Measurements from ENCODE around the gene CDK5RAP1. TPM values are rescaled to one million over a fixed set of nuclear protein-coding genes. Genes with fewer than 3 reads are reported as not detected.

Gene CDK5RAP1
- total and polyA plus RNA-seq, 10 donors = 21.3 to 93.0 (median 33.7) TPM

DNA sequence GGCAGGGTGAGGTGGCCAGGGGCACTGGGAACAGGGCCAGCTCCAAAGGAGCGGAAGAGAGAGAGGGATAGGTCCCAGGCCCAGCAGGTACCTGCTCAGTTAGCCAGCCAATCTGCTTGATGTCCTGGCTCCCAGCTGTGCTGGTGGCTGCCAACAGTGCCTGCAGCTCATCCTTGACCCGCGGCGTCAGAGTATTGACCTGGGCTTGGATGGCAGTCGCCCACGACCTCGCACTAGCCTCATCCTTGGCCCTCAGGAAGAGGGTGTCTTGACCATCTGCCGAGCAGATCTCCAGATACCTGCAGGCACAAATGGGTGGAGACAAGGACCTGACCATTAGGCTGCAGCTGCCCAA, 11.1 kb upstream of the CDK5RAP1 start:
- intact Hi-C loops (cut with DNase I; ENCODE audit: low total_unique reads) = no loop called here
- Histone ChIP-seq H3K4me1 (peaks cover 0 to 24% (median 16%) of the 10 kb centered on the region in 6 donors), H3K36me3 (peaks cover 0 to 51% (median 8%) of the 10 kb centered on the region in 6 donors), H3K9me3 (no peaks in the 10 kb centered on the region), H3K4me3 (no peak overlapping the region), H3K27ac (no peak overlapping the region), H3K27me3 (replicated peaks in 1 of 7) (no peaks in the 10 kb centered on the region)
- 84 to 95% (median 90%) methylated on average over 8 of the region's 8 CpGs for WGBS, 5 donors
- TF ChIP-seq, protein P1, sequence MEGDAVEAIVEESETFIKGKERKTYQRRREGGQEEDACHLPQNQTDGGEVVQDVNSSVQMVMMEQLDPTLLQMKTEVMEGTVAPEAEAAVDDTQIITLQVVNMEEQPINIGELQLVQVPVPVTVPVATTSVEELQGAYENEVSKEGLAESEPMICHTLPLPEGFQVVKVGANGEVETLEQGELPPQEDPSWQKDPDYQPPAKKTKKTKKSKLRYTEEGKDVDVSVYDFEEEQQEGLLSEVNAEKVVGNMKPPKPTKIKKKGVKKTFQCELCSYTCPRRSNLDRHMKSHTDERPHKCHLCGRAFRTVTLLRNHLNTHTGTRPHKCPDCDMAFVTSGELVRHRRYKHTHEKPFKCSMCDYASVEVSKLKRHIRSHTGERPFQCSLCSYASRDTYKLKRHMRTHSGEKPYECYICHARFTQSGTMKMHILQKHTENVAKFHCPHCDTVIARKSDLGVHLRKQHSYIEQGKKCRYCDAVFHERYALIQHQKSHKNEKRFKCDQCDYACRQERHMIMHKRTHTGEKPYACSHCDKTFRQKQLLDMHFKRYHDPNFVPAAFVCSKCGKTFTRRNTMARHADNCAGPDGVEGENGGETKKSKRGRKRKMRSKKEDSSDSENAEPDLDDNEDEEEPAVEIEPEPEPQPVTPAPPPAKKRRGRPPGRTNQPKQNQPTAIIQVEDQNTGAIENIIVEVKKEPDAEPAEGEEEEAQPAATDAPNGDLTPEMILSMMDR (IDR thresholded peaks at IDR 0.05 in 8 of 11, conservative IDR thresholded peaks at IDR 0.05 in 3 of 11) = no peak
- TF ChIP-seq POLR2AphosphoS5 (IDR thresholded peaks at IDR 0.05) = no peak
- no peak for TF ChIP-seq POLR2A (IDR thresholded peaks at IDR 0.05)
- no peak for DNase-seq

DNA sequence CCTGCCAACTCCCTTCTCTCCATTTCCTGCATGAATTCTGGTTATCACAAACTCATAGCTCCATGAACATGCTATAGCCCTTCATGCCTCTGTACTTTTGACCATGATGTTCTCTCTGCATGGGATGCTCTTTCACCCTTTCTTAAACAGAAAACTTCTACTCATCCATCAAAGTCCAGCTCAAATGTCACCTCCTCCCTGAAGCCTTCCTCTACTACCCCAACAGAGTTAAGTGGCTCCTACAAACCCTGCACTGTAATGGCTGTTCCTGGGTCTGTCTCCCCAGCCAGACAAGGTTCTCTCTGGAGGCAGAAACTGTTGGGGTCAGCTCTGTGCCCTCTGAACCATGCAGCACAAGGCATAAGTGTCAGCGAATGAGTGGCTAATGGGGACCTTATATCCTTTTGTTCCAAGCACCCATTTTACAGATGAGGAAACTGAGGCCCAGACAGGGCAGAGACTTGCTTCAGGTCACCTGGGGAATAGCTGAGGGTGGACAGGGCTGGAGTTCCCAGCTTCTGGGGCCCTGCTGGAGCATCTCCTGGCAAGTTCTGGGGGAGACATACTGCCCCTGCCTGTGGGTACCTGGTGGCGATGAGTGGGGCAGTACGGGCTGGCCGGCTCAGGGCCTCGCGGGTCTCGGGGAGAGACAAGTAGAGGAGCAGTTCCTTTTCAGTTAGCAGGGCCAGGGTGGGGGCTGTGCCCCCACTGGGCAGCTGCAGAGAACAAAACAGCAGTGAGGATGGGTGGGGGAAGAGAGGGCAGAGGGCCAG, 10.6 kb upstream of the CDK5RAP1 start:
- Histone ChIP-seq H3K4me3 (no peak overlapping the region), H3K9me3 (no peaks in the 10 kb centered on the region), H3K4me1 (peaks cover 0 to 24% (median 18%) of the 10 kb centered on the region in 6 donors), H3K27me3 (replicated peaks in 1 of 7) (no peaks in the 10 kb centered on the region), H3K27ac (no peak overlapping the region), H3K36me3 (peaks cover 0 to 55% (median 8%) of the 10 kb centered on the region in 6 donors)
- no peak for DNase-seq
- WGBS, 5 donors = 94 to 99% (median 95%) methylated on average over 7 of the region's 7 CpGs
- intact Hi-C loops (cut with DNase I; ENCODE audit: low total_unique reads) = no loop called here
- TF ChIP-seq POLR2A (IDR thresholded peaks at IDR 0.05) = no peak
- no peak for TF ChIP-seq POLR2AphosphoS5 (IDR thresholded peaks at IDR 0.05)
- TF ChIP-seq, protein P1 (IDR thresholded peaks at IDR 0.05 in 8 of 11, conservative IDR thresholded peaks at IDR 0.05 in 3 of 11) = no peak

DNA sequence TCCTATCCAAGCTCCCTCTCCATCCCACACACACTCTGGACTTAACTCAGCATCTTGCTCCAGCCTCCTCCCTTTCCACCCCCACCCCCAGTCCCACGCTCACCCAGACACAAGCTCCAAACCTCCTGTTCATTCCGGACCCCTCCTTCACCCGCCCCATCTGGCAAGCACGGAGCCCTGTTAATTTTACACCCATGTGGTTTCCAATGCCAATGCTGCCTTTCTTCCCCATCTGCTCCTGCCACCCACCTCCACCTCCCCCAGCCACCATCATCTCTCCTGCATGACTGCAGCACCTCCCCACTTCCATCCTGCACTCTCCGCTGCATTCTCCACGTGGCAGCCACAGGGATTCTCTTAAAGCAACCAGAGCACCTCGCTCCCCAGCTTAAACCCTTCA, 9.9 kb upstream of the CDK5RAP1 start:
- 90 to 96% (median 92%) methylated on average over 7 of the region's 7 CpGs for WGBS, 5 donors
- no peak overlapping the region for H3K4me3 ChIP-seq
- H3K4me1 ChIP-seq = peaks cover 0 to 24% (median 18%) of the 10 kb centered on the region in 6 donors
- no peak overlapping the region for H3K27ac ChIP-seq
- peaks cover 0 to 61% (median 8%) of the 10 kb centered on the region in 6 donors for H3K36me3 ChIP-seq
- H3K9me3 ChIP-seq = no peaks in the 10 kb centered on the region
- no peak for DNase-seq
- intact Hi-C loops (cut with DNase I; ENCODE audit: low total_unique reads) = no loop called here
- no peak for TF ChIP-seq POLR2A (IDR thresholded peaks at IDR 0.05)
- TF ChIP-seq, protein P1 (IDR thresholded peaks at IDR 0.05 in 8 of 11, conservative IDR thresholded peaks at IDR 0.05 in 3 of 11) = no peak
- no peak for TF ChIP-seq POLR2AphosphoS5 (IDR thresholded peaks at IDR 0.05)
- no peaks in the 10 kb centered on the region for H3K27me3 ChIP-seq (replicated peaks in 1 of 7)

DNA sequence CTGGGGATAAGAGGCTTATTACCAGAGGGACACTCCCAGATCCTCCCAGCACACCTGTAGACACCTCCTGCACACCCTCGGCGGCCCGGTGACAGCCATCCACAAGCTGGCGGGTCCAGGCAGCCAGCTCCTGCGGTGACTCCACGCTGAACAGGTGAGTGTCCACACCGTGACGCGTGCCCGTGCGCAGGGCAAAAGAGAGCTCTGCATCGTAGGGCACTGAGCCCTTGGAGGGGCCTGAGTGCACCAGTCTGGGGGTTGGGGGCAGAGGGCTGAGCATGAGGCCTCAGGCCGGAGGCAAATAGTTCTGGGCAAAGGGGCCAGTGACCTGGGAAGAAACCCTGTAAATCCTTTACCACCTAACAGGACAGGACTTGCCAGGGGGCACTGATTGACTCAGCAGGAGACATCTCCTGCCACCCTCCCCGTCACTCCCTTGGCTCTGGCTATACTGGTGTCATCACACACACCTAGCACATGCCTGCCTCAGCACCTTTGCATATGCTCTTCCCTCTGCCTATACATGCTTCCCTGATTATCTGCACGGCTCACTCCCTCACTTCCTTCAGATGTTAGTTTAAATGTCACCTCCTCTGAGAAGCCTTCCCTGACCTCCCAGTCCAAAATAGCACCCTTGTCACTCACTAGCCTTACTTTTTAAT, 8.9 kb upstream of the CDK5RAP1 start:
- Histone ChIP-seq H3K36me3 (peaks cover 0 to 65% (median 8%) of the 10 kb centered on the region in 6 donors), H3K4me1 (peaks cover 0 to 24% (median 18%) of the 10 kb centered on the region in 6 donors), H3K27me3 (replicated peaks in 1 of 7) (no peaks in the 10 kb centered on the region), H3K9me3 (no peaks in the 10 kb centered on the region), H3K4me3 (no peak overlapping the region), H3K27ac (peak overlapping the region in 3 of 8 donors; percentile 59 to 74 (median 68))
- peak; percentile 76 for DNase-seq
- TF ChIP-seq POLR2A (IDR thresholded peaks at IDR 0.05) = no peak
- TF ChIP-seq, protein P1 (IDR thresholded peaks at IDR 0.05 in 8 of 11, conservative IDR thresholded peaks at IDR 0.05 in 3 of 11) = no peak
- intact Hi-C loops (cut with DNase I; ENCODE audit: low total_unique reads) = no loop called here
- WGBS, 5 donors = 86 to 96% (median 91%) methylated on average over 15 of the region's 15 CpGs

Measured in spleen (tissue), 11 donors.